SK-N-SH treated with all-trans-retinoic acid at 6 μM for 48 hours (cell line): ENCODE measurements around the gene COPS7A.

Experiments
- ARNTL ChIP-seq: fragments of 450-650 bp; formaldehyde crosslinking; IDR thresholded peaks from 2 replicates; pipeline ENCODE4 v1.5.0; 2020; ENCODE audit warnings: low read depth, mild to moderate bottlenecking, moderate library complexity, borderline replicate concordance
- ISL1 ChIP-seq: fragments of 250-450 bp; sonication (Bioruptor Pico); IDR thresholded peaks from 2 replicates; pipeline ENCODE4 v2.1.2; 2022; ENCODE audit warnings: mild to moderate bottlenecking, moderate library complexity
- RARB ChIP-seq: fragments of 250-450 bp; sonication (Bioruptor Pico); IDR thresholded peaks from 2 replicates; pipeline ENCODE4 v1.8.0; 2021; ENCODE audit warnings: mild to moderate bottlenecking, moderate library complexity
- TSHZ2 ChIP-seq: fragments of 250-450 bp; sonication (Bioruptor Pico); IDR thresholded peaks from 2 replicates; pipeline ENCODE4 v1.5.0; 2020; ENCODE audit warnings: mild to moderate bottlenecking, moderate library complexity
- ZFP3 ChIP-seq: fragments of 250-450 bp; sonication (Bioruptor Pico); IDR thresholded peaks from 2 replicates; pipeline ENCODE4 v1.5.0; 2020; ENCODE audit warnings: mild to moderate bottlenecking, moderate library complexity
- ZFP30 ChIP-seq: fragments of 450-650 bp; formaldehyde crosslinking; IDR thresholded peaks from 2 replicates; pipeline ENCODE4 v1.5.0; 2022; ENCODE audit warnings: mild to moderate bottlenecking, moderate library complexity
- ZNF565 ChIP-seq: fragments of 450-650 bp; formaldehyde crosslinking; conservative IDR thresholded peaks from 2 replicates; pipeline ENCODE4 v1.5.0; 2020; ENCODE audit warnings: low read depth, mild to moderate bottlenecking, moderate library complexity
- TF ChIP-seq, protein P1 (sequence below): fragments of 250-450 bp; sonication (Bioruptor Pico); IDR thresholded peaks from 2 replicates; pipeline ENCODE4 v1.8.0; 2020; ENCODE audit warnings: mild to moderate bottlenecking, moderate library complexity, borderline replicate concordance
- TF ChIP-seq, protein P2 (sequence below): fragments of 250-450 bp; sonication (Bioruptor Pico); IDR thresholded peaks from 2 replicates; pipeline ENCODE4 v1.8.0; 2021; ENCODE audit warnings: low read depth, mild to moderate bottlenecking, moderate library complexity, borderline replicate concordance

DNA sequence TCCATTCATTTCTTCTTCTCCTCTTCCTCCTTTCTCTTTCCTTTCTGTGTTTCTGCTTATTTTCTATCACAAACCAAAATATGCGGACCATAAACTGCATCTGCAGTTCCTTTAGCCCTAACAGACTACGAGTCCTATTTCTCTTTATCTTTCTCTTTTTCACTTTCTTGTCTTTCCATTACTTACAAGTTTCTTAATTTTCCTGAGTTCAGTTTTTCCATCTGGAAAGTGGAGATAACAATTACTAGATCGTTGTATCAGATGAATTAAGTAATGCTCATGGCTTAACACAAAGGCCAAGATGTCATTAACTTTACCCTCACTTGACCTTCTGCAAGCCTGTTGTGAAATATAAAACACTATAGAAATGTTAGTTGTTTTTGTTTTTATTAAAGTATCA is 983 bp upstream of the COPS7A start:
- TF ChIP-seq ZNF565 (CRISPR knock-in tag), result no peak
- TF ChIP-seq, protein P1, sequence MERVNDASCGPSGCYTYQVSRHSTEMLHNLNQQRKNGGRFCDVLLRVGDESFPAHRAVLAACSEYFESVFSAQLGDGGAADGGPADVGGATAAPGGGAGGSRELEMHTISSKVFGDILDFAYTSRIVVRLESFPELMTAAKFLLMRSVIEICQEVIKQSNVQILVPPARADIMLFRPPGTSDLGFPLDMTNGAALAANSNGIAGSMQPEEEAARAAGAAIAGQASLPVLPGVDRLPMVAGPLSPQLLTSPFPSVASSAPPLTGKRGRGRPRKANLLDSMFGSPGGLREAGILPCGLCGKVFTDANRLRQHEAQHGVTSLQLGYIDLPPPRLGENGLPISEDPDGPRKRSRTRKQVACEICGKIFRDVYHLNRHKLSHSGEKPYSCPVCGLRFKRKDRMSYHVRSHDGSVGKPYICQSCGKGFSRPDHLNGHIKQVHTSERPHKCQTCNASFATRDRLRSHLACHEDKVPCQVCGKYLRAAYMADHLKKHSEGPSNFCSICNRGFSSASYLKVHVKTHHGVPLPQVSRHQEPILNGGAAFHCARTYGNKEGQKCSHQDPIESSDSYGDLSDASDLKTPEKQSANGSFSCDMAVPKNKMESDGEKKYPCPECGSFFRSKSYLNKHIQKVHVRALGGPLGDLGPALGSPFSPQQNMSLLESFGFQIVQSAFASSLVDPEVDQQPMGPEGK (CRISPR knock-in tag), result no peak
- no peak for TF ChIP-seq ZFP30 (CRISPR knock-in tag)
- no peak for TF ChIP-seq RARB
- no peak for TF ChIP-seq ISL1 (CRISPR knock-in tag)
- no peak for TF ChIP-seq ZFP3 (CRISPR knock-in tag)
- TF ChIP-seq ARNTL, result no peak
- TF ChIP-seq, protein P2, sequence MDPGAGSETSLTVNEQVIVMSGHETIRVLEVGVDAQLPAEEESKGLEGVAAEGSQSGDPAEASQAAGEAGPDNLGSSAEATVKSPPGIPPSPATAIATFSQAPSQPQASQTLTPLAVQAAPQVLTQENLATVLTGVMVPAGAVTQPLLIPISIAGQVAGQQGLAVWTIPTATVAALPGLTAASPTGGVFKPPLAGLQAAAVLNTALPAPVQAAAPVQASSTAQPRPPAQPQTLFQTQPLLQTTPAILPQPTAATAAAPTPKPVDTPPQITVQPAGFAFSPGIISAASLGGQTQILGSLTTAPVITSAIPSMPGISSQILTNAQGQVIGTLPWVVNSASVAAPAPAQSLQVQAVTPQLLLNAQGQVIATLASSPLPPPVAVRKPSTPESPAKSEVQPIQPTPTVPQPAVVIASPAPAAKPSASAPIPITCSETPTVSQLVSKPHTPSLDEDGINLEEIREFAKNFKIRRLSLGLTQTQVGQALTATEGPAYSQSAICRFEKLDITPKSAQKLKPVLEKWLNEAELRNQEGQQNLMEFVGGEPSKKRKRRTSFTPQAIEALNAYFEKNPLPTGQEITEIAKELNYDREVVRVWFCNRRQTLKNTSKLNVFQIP (CRISPR knock-in tag), result no peak
- no peak for TF ChIP-seq TSHZ2 (CRISPR knock-in tag)
